Activated T-cell treated with anti-CD3 and anti-CD28 coated beads, Interleukin-2, amount 50 U/mL, for 72 hours (primary cell): ENCODE data around the gene RANBP10. TPM values are rescaled to one million over a fixed set of nuclear protein-coding genes. Genes with fewer than 3 reads are reported as not detected.
A peak's percentile ranks its signal among the peaks of the same experiment; 100 is the strongest.
"Not testable (repeated sequence)": the region's sequence is repeated elsewhere in the genome, so short reads cannot be mapped to it uniquely, and the experiment has no call there.

ENCODE experiments used
- ATAC-seq, 2 donors: fragments of 150-1000 bp; cut with Tn5 transposase; replicated peaks in 1 of 2; 2 replicates each; pipeline ENCODE4 v1.10.0; 2021; ENCODE audit warnings: moderate library complexity in 2 of 2, mild to moderate bottlenecking in 1 of 2
- DNase-seq, 2 donors: peaks; one replicate each; pipeline ENCODE4 v3.0.0; 2021 to 2022; ENCODE audit warnings: mixed read lengths in 1 of 2
- H3K27ac Mint-ChIP-seq: one replicate; pipeline ENCODE4 v1.8.0; 2022; ENCODE audit warnings: mild to moderate bottlenecking, moderate library complexity, mixed read lengths
- H3K27me3 Mint-ChIP-seq: one replicate; pipeline ENCODE4 v1.8.0; 2022; ENCODE audit warnings: low read depth, mixed read lengths
- H3K36me3 Mint-ChIP-seq, 2 donors: one replicate each; pipeline ENCODE4 v1.8.0; 2022; ENCODE audit warnings: mixed read lengths in 2 of 2, mild to moderate bottlenecking in 1 of 2; ENCODE audit not compliant: insufficient read depth in 2 of 2
- H3K4me1 Mint-ChIP-seq: one replicate; pipeline ENCODE4 v1.8.0; 2022; ENCODE audit warnings: low read depth, mixed read lengths
- H3K4me3 Mint-ChIP-seq, 2 donors: one replicate each; pipeline ENCODE4 v1.8.0; 2022; ENCODE audit warnings: mild to moderate bottlenecking in 2 of 2, mixed read lengths in 2 of 2, moderate library complexity in 2 of 2
- H3K9me3 Mint-ChIP-seq, 2 donors: one replicate each; pipeline ENCODE4 v1.8.0; 2022; ENCODE audit warnings: mixed read lengths in 2 of 2
- total RNA-seq, 2 donors: library from RNA; stranded (reverse); gene quantifications; one replicate each; pipeline ENCODE4 v1.2.3, GENCODE V29; 2022

The RANBP10 gene
- total RNA-seq, 2 donors from 2014 or later: 17.1 to 24.8 TPM

DNA sequence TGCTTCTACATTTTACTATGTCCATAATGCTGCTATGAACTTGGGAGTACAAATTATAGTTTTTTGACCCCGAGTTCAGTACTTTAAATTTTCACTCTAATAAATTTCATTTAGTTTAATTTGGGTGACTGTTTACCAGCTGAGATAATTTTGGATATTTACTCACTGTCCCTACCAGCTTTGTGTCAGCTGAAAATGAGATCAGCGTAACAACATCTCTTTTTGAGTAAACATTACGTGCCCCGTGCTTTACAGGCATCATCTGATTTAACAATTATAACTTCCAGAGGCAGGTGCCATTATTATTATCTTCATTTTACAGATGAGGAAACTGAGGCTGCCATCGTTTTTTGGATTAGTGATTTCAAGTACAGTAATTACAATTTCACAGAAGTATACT, 102.2 kb downstream of the RANBP10 start:
- H3K27ac Mint-ChIP-seq: no peak overlapping the region
- H3K36me3 Mint-ChIP-seq: no peaks in the 10 kb centered on the region
- no peaks in the 10 kb centered on the region for H3K27me3 Mint-ChIP-seq
- H3K4me1 Mint-ChIP-seq: peaks cover 26% of the 10 kb centered on the region
- no peak for DNase-seq
- no peaks in the 10 kb centered on the region for H3K9me3 Mint-ChIP-seq
- no peak for ATAC-seq
- H3K4me3 Mint-ChIP-seq: no peak overlapping the region

DNA sequence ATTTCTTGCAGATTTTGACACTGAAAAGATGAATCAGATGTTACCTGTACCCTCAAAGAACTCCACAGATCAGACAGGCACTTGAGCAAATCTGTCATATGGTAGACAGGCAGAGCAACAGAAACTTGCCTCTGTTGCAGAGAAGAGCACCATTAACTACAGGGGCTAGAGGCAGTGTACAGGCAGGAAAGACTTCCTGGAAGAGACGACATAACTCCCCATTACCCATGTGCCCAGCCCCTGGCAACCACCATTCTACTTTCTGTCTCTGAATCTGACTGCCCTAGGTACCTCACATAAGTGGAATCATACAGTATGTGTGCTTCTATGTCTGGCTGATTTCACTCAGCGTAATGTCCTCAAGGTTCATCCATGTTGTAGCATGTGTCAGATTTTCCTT, 102.7 kb downstream of the RANBP10 start:
- H3K36me3 Mint-ChIP-seq: peaks cover 2 to 3% of the 10 kb centered on the region in 2 donors
- H3K27ac Mint-ChIP-seq: peak overlapping the region; percentile 15
- DNase-seq (peak; percentile 13 to 26), ATAC-seq (peak; percentile 92 to 96)
- H3K4me3 Mint-ChIP-seq: peak overlapping the region; percentile 25 to 31
- peaks cover 0 to 1% of the 10 kb centered on the region in 2 donors for H3K9me3 Mint-ChIP-seq
- peaks cover 26% of the 10 kb centered on the region for H3K4me1 Mint-ChIP-seq
- H3K27me3 Mint-ChIP-seq: no peaks in the 10 kb centered on the region

DNA sequence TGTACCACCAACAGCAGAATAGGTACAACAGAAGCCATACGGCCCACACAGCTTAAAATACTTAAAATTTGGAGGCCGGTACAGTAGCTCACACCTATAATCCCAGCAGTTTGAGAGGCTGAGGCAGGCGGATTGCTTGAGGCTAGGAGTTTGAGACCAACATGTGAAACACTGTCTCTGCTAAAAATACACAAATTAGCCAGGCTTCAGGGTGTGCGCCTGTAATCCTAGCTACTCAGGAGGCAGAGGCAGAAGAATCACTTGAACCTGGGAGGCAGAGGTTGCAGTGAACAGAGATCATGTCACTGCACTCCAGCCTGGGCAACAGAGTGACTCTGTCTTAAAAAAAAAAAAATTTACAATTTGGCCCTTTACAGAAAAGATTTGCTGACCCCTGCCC, 104.2 kb downstream of the RANBP10 start:
- H3K4me1 Mint-ChIP-seq: peaks cover 26% of the 10 kb centered on the region
- H3K4me3 Mint-ChIP-seq: no peak overlapping the region
- no peak overlapping the region for H3K27ac Mint-ChIP-seq
- peaks cover 0 to 2% of the 10 kb centered on the region in 2 donors for H3K9me3 Mint-ChIP-seq
- no peak for ATAC-seq
- no peak for DNase-seq
- no peaks in the 10 kb centered on the region for H3K27me3 Mint-ChIP-seq
- H3K36me3 Mint-ChIP-seq: peaks cover 4 to 5% of the 10 kb centered on the region in 2 donors

DNA sequence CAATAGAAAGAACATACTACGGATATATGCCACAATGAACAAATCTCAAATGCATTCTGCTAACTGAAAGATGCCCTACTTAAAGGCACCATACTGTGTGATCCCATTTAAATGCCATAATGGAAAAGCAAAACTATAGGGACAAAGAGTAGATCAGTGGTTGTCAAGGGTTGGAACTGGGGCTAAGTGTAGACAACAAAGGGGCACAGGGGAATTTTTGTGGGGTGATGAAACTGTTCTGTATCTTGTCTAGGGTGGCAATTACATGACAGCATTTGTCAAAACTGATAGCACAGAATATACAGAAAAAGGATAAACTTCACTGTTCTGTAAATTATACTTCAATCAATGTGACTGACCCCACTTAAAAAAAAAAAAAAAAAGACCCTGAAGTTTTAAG, 104.9 kb downstream of the RANBP10 start:
- DNase-seq (no peak), ATAC-seq (no peak)
- H3K36me3 Mint-ChIP-seq: peaks cover 4 to 5% of the 10 kb centered on the region in 2 donors
- no peak overlapping the region for H3K4me3 Mint-ChIP-seq
- H3K4me1 Mint-ChIP-seq: peaks cover 26% of the 10 kb centered on the region
- H3K27ac Mint-ChIP-seq: no peak overlapping the region
- H3K9me3 Mint-ChIP-seq: peaks cover 0 to 2% of the 10 kb centered on the region in 2 donors
- no peaks in the 10 kb centered on the region for H3K27me3 Mint-ChIP-seq

- ATAC-seq (no peak), DNase-seq (no peak)
- Mint-ChIP-seq H3K27me3 (no peaks in the 10 kb centered on the region), H3K9me3 (peaks cover 0 to 2% of the 10 kb centered on the region in 2 donors), H3K27ac (no peak overlapping the region), H3K4me1 (peaks cover 15% of the 10 kb centered on the region), H3K4me3 (no peak overlapping the region), H3K36me3 (peaks cover 4 to 5% of the 10 kb centered on the region in 2 donors)
Measured at GRCh38 chr16:67699265-67699664, 107.1 kb downstream of the RANBP10 start.

DNA sequence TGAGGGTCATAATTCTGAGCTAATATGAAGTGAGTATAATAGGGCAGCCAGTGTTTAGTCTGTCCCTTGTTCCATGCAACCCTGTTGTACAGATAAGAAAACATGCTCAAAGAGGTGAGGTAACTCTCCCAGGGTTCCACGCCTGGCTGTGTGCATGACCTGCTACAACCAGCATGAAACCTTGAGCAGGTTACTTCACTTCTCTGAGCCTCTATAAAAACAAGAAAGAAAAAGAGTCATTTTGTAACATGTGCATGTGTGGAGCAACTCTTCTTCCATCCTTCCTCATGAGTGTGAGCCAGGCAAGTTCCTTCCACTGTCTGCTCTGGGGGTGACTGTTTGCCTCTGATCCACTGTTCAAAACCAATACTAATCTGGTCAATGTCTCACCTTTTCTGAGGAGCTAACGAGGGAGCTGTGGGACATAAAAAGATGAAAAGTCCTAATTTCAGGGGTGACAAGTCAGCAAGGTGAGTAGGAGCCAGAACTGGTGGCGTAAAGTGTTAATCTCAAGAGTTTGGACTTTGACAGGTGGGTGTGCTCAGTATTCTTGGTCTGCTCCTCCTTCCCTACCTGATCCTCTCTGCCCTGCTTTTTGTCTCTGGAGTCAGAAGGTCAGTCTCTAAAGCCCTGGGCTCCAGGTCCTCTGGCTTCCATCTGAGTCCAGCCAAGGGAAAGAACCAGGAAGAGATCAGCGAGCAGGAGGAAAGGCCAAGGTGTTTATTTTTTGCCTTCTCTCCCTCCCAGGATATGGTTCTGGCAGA, 108.8 kb downstream of the RANBP10 start:
- Mint-ChIP-seq H3K9me3 (peaks cover 0 to 2% of the 10 kb centered on the region in 2 donors), H3K36me3 (peaks cover 4 to 5% of the 10 kb centered on the region in 2 donors), H3K27me3 (no peaks in the 10 kb centered on the region), H3K27ac (no peak overlapping the region), H3K4me3 (no peak overlapping the region), H3K4me1 (peaks cover under 1% of the 10 kb centered on the region)
- DNase-seq (no peak), ATAC-seq (no peak)

DNA sequence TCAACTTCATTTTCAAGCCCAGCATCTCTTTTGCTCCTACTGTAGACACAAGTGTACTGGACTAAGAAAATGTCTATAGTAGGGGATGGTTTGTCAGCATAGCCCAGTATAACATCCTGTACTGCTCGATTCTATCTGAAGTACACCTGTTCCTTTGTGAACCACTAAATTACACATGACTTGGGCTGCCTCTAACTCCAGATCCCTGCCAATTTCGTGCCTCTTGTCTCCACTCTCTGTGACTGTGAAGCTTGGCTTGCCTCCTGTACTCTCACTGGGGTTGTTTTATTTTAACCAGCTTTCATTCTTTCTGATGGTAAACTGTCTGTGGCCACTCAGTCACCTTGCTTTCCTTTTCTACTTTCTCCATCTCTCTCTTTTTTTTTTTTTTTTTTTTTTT, 111.7 kb downstream of the RANBP10 start:
- Mint-ChIP-seq H3K36me3 (peaks cover 4 to 5% of the 10 kb centered on the region in 2 donors), H3K27me3 (no peaks in the 10 kb centered on the region), H3K4me3 (no peak overlapping the region), H3K27ac (no peak overlapping the region), H3K9me3 (peaks cover 0 to 2% of the 10 kb centered on the region in 2 donors), H3K4me1 (peaks cover 6% of the 10 kb centered on the region)
- DNase-seq: no peak
- no peak for ATAC-seq

- not testable (repeated sequence) for H3K4me3 Mint-ChIP-seq, DNase-seq, ATAC-seq, H3K4me1 Mint-ChIP-seq, H3K36me3 Mint-ChIP-seq, H3K27ac Mint-ChIP-seq, H3K27me3 Mint-ChIP-seq, H3K9me3 Mint-ChIP-seq
Measured at GRCh38 chr16:67693517-67694285, 112.7 kb downstream of the RANBP10 start.

GRCh38 chr16:67685388-67686112, 120.8 kb downstream of the RANBP10 start:
- Mint-ChIP-seq H3K4me3 (no peak overlapping the region), H3K27ac (no peak overlapping the region), H3K27me3 (no peaks in the 10 kb centered on the region), H3K4me1 (no peaks in the 10 kb centered on the region), H3K9me3 (no peaks in the 10 kb centered on the region), H3K36me3 (no peaks in the 10 kb centered on the region)
- no peak for ATAC-seq
- DNase-seq: no peak

DNA sequence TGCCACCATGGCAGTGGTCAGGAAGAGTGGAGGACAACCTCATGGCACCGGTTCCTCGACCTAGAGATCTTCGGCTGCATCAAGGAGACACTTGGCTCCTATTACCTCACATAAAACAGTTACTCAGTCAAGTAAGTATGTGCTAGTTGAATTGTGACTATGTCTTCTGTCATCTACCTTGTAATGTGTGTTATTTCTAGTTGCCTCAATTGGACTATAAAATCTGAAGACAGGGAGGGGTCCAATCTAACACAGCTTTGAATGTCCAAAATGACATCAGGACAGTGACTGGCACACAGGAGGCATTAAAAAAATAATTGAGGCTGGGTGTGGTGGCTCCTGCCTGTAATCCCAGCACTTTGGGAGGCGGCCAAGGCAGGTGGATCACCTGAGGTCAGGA, 122.6 kb downstream of the RANBP10 start:
- Mint-ChIP-seq H3K4me1 (no peaks in the 10 kb centered on the region), H3K27me3 (no peaks in the 10 kb centered on the region), H3K36me3 (no peaks in the 10 kb centered on the region), H3K4me3 (no peak overlapping the region), H3K27ac (no peak overlapping the region), H3K9me3 (no peaks in the 10 kb centered on the region)
- DNase-seq: no peak
- no peak for ATAC-seq

- Mint-ChIP-seq H3K36me3 (no peaks in the 10 kb centered on the region), H3K9me3 (no peaks in the 10 kb centered on the region), H3K27me3 (no peaks in the 10 kb centered on the region), H3K4me3 (no peak overlapping the region), H3K27ac (no peak overlapping the region), H3K4me1 (no peaks in the 10 kb centered on the region)
- ATAC-seq (no peak), DNase-seq (no peak)
Measured at GRCh38 chr16:67679935-67680897, 126.1 kb downstream of the RANBP10 start.

GRCh38 chr16:67678354-67679023, 127.9 kb downstream of the RANBP10 start:
- Mint-ChIP-seq H3K4me3 (no peak overlapping the region), H3K27ac (no peak overlapping the region), H3K36me3 (no peaks in the 10 kb centered on the region), H3K4me1 (no peaks in the 10 kb centered on the region), H3K27me3 (no peaks in the 10 kb centered on the region), H3K9me3 (no peaks in the 10 kb centered on the region)
- DNase-seq (no peak), ATAC-seq (no peak)
